ENCODE results near the gene MYO3A.

DNA sequence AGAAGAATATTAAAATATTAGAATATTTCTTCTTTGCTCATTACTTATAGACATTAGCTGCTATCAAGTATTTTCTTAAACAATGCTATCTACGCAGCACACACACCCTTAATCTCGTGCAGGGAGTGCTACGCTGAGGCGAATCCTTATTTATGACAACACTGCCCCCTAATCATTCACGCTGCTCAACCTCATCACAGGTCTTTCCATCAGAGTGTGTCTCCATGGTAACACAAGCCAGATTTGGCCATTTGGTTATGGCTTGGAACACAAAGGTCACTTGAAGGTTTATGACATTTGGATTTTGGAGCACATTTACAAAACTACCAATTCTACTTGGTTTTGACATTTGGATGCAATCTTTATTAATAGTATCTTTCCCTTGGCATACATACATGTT is 45.4 kb upstream of the MYO3A start:
- TF ChIP-seq, protein P1, sequence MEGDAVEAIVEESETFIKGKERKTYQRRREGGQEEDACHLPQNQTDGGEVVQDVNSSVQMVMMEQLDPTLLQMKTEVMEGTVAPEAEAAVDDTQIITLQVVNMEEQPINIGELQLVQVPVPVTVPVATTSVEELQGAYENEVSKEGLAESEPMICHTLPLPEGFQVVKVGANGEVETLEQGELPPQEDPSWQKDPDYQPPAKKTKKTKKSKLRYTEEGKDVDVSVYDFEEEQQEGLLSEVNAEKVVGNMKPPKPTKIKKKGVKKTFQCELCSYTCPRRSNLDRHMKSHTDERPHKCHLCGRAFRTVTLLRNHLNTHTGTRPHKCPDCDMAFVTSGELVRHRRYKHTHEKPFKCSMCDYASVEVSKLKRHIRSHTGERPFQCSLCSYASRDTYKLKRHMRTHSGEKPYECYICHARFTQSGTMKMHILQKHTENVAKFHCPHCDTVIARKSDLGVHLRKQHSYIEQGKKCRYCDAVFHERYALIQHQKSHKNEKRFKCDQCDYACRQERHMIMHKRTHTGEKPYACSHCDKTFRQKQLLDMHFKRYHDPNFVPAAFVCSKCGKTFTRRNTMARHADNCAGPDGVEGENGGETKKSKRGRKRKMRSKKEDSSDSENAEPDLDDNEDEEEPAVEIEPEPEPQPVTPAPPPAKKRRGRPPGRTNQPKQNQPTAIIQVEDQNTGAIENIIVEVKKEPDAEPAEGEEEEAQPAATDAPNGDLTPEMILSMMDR (IDR thresholded peaks at IDR 0.05) = no peak
- no peak for TF ChIP-seq POLR2A (IDR thresholded peaks at IDR 0.05)
- no peak for TF ChIP-seq POLR2AphosphoS5 (IDR thresholded peaks at IDR 0.05)
- TF ChIP-seq EP300 (IDR thresholded peaks at IDR 0.05) = no peak

Data from gastroesophageal sphincter (tissue), 3 donors.